ENCODE data around the gene DDIT3.
"Not testable (repeated sequence)": the region's sequence is repeated elsewhere in the genome, so short reads cannot be mapped to it uniquely, and the experiment has no call there.

DDIT3 gene

DNA sequence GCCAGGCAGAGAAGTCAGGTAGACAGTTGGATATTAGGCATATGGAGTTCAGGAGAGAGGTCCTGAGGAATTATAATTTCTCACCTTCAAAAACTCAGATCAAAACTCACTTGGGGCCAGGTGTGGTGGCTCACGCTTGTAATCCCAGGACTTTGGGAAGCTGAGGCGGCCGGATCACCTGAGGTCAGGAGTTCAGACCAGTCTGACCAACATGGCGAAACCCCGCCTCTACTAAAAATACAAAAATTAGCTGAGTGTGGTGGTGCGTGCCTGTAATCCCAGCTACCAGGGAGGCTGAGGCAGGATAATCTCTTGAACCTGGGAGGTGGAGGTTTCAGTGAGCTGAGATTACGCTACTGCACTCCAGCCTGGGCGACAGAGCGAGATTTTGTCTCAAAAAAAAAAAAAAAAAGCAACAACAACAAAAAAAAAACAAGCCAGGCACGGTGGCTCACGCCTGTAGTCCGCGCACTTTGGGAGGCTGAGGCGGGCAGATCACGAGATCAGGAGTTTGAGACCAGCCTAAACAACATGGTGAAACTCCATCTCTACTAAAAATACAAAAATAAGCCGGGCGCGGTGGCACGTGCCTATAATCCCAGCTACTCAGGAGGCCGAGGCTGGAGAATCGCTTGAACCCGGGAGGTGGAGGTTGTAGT, 17.9 kb downstream of the DDIT3 start:
- H3K9ac ChIP-seq (ENCODE audit: low read length); H3K9me3 ChIP-seq (ENCODE audit: low read length); H3K27ac ChIP-seq (ENCODE audit: low read depth, low read length, poor library complexity, severe bottlenecking); H4K20me1 ChIP-seq (ENCODE audit: insufficient read depth, low read length); H3K79me2 ChIP-seq (ENCODE audit: insufficient read depth, low read length); H2AFZ ChIP-seq (ENCODE audit: low read length); H3K27me3 ChIP-seq (ENCODE audit: insufficient read depth, low read length); H3K9me2 ChIP-seq (ENCODE audit: low read depth, low read length); H3K4me3 ChIP-seq (ENCODE audit: low read depth, low read length, poor library complexity, severe bottlenecking); H3F3A ChIP-seq (ENCODE audit: insufficient read depth, low read length); H3K4me1 ChIP-seq (ENCODE audit: insufficient read depth, low read length, severe bottlenecking); H3K4me2 ChIP-seq (ENCODE audit: low read length): not testable (repeated sequence)
- H3K36me3 ChIP-seq (ENCODE audit: insufficient read depth, low read length), result peaks cover 86% of the 10 kb centered on the region

DNA sequence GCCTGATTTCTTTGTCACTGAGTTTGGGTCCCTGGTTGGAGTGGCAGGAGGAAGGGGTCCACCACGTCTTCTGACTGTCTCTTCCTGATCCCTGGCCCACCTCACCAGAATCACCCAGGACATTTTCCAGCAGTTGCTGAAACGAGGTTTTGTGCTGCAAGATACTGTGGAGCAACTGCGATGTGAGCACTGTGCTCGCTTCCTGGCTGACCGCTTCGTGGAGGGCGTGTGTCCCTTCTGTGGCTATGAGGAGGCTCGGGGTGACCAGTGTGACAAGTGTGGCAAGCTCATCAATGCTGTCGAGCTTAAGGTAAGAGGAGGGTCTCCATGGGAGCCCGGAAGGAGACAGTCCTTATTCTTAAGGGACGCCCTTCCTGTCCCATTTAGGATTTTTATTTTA, 20.1 kb downstream of the DDIT3 start:
- no peaks in the 10 kb centered on the region for H3K9me3 ChIP-seq (ENCODE audit: low read length)
- no peaks in the 10 kb centered on the region for H3K27me3 ChIP-seq (ENCODE audit: insufficient read depth, low read length)
- no peaks in the 10 kb centered on the region for H3K4me1 ChIP-seq (ENCODE audit: insufficient read depth, low read length, severe bottlenecking)
- TF ChIP-seq, protein P1, sequence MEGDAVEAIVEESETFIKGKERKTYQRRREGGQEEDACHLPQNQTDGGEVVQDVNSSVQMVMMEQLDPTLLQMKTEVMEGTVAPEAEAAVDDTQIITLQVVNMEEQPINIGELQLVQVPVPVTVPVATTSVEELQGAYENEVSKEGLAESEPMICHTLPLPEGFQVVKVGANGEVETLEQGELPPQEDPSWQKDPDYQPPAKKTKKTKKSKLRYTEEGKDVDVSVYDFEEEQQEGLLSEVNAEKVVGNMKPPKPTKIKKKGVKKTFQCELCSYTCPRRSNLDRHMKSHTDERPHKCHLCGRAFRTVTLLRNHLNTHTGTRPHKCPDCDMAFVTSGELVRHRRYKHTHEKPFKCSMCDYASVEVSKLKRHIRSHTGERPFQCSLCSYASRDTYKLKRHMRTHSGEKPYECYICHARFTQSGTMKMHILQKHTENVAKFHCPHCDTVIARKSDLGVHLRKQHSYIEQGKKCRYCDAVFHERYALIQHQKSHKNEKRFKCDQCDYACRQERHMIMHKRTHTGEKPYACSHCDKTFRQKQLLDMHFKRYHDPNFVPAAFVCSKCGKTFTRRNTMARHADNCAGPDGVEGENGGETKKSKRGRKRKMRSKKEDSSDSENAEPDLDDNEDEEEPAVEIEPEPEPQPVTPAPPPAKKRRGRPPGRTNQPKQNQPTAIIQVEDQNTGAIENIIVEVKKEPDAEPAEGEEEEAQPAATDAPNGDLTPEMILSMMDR (IDR thresholded peaks at IDR 0.05; ENCODE audit: low read length), result no peak
- no peak overlapping the region for H3K9ac ChIP-seq (ENCODE audit: low read length)
- no peaks in the 10 kb centered on the region for H3K9me2 ChIP-seq (ENCODE audit: low read depth, low read length)
- H3K27ac ChIP-seq (ENCODE audit: low read depth, low read length, poor library complexity, severe bottlenecking), result no peak overlapping the region
- H4K20me1 ChIP-seq (ENCODE audit: insufficient read depth, low read length), result no peaks in the 10 kb centered on the region
- no peaks in the 10 kb centered on the region for H3F3A ChIP-seq (ENCODE audit: insufficient read depth, low read length)
- H3K4me3 ChIP-seq (ENCODE audit: low read depth, low read length, poor library complexity, severe bottlenecking), result no peak overlapping the region
- H3K4me2 ChIP-seq (ENCODE audit: low read length), result no peak overlapping the region
- peaks cover 92% of the 10 kb centered on the region for H3K36me3 ChIP-seq (ENCODE audit: insufficient read depth, low read length)
- H3K79me2 ChIP-seq (ENCODE audit: insufficient read depth, low read length), result no peaks in the 10 kb centered on the region
- no peak overlapping the region for H2AFZ ChIP-seq (ENCODE audit: low read length)

DNA sequence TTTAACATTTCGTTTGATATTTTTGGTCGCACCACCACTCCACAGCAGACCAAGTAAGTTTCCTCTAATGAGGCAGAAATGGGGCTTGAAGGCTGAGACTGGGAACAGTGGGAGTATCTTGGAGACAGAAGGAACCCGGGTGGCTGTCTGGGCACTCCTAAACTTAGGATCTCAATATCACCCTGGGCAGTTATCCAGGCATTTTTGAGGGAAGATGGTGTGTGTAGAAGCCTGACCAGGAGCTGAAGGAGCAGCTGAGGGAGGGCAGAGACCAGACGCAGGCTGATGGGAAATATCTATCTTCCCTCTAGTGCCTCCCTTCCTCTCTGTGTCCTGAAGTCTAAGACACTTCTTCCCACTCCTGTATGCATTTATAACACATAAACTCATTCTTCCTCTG, 21.7 kb downstream of the DDIT3 start:
- Histone ChIP-seq H4K20me1 (ENCODE audit: insufficient read depth, low read length) (no peaks in the 10 kb centered on the region), H3K9ac (ENCODE audit: low read length) (no peak overlapping the region), H3K36me3 (ENCODE audit: insufficient read depth, low read length) (peaks cover 82% of the 10 kb centered on the region), H3K9me2 (ENCODE audit: low read depth, low read length) (no peaks in the 10 kb centered on the region), H3K27ac (ENCODE audit: low read depth, low read length, poor library complexity, severe bottlenecking) (no peak overlapping the region), H3K27me3 (ENCODE audit: insufficient read depth, low read length) (no peaks in the 10 kb centered on the region), H3K4me2 (ENCODE audit: low read length) (no peak overlapping the region), H3F3A (ENCODE audit: insufficient read depth, low read length) (no peaks in the 10 kb centered on the region), H3K79me2 (ENCODE audit: insufficient read depth, low read length) (no peaks in the 10 kb centered on the region), H2AFZ (ENCODE audit: low read length) (no peak overlapping the region), H3K4me1 (ENCODE audit: insufficient read depth, low read length, severe bottlenecking) (no peaks in the 10 kb centered on the region), H3K9me3 (ENCODE audit: low read length) (no peaks in the 10 kb centered on the region), H3K4me3 (ENCODE audit: low read depth, low read length, poor library complexity, severe bottlenecking) (no peak overlapping the region)
- no peak for TF ChIP-seq EZH2 (IDR thresholded peaks at IDR 0.05; ENCODE audit: borderline replicate concordance, low read length)
- TF ChIP-seq, protein P1 (IDR thresholded peaks at IDR 0.05; ENCODE audit: low read length), result no peak

DNA sequence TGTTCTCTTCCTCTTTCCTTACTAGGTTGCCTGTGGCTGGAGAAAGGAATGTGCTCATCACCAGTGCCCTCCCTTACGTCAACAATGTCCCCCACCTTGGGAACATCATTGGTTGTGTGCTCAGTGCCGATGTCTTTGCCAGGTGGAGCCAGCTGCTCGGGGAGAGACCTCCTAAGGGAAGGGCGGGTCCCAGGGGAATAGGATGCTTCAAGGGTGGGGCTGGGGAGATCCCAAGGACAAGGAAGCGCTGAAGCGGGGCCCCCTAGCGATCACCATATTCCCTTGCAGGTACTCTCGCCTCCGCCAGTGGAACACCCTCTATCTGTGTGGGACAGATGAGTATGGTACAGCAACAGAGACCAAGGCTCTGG, 22.2 kb downstream of the DDIT3 start:
- Histone ChIP-seq H3K9ac (ENCODE audit: low read length) (no peak overlapping the region), H3K4me1 (ENCODE audit: insufficient read depth, low read length, severe bottlenecking) (no peaks in the 10 kb centered on the region), H3K27me3 (ENCODE audit: insufficient read depth, low read length) (no peaks in the 10 kb centered on the region), H3K27ac (ENCODE audit: low read depth, low read length, poor library complexity, severe bottlenecking) (no peak overlapping the region), H3K9me3 (ENCODE audit: low read length) (no peaks in the 10 kb centered on the region), H4K20me1 (ENCODE audit: insufficient read depth, low read length) (no peaks in the 10 kb centered on the region), H3F3A (ENCODE audit: insufficient read depth, low read length) (no peaks in the 10 kb centered on the region), H3K36me3 (ENCODE audit: insufficient read depth, low read length) (peaks cover 78% of the 10 kb centered on the region), H3K9me2 (ENCODE audit: low read depth, low read length) (no peaks in the 10 kb centered on the region), H2AFZ (ENCODE audit: low read length) (no peak overlapping the region), H3K4me2 (ENCODE audit: low read length) (no peak overlapping the region), H3K4me3 (ENCODE audit: low read depth, low read length, poor library complexity, severe bottlenecking) (no peak overlapping the region), H3K79me2 (ENCODE audit: insufficient read depth, low read length) (no peaks in the 10 kb centered on the region)
- TF ChIP-seq, protein P1 (IDR thresholded peaks at IDR 0.05; ENCODE audit: low read length), result no peak
- no peak for TF ChIP-seq EZH2 (IDR thresholded peaks at IDR 0.05; ENCODE audit: borderline replicate concordance, low read length)
